Gastroesophageal sphincter (tissue), 4 donors: ENCODE data around the gene RGS7BP. TPM values are rescaled to one million over a fixed set of nuclear protein-coding genes. Genes with fewer than 3 reads are reported as not detected.

Experiments
- ATAC-seq: fragments of 150-250 bp; one replicate; pipeline ENCODE4 v1.9.1; 2016; ENCODE audit warnings: mild to moderate bottlenecking, moderate library complexity
- H3K27ac ChIP-seq, 4 donors: fragments of 200-600 bp; sonication (generic) in 3 of 4; 1 replicate in 3 of 4; 2 replicates in 1 of 4; pipeline ENCODE4 v1.5.1; 2016 to 2019
- H3K27me3 ChIP-seq: fragments of 200-600 bp; sonication (generic); one replicate; pipeline ENCODE4 v1.5.1; 2019
- H3K36me3 ChIP-seq, 2 donors: fragments of 200-600 bp; sonication (generic); one replicate each; pipeline ENCODE4 v1.5.1; 2019; ENCODE audit warnings: control low read depth in 1 of 2
- H3K4me1 ChIP-seq, 3 donors: fragments of 200-600 bp; sonication (generic); 1 replicate in 2 of 3; 2 replicates in 1 of 3; pipeline ENCODE4 v1.5.1; 2016 to 2019; ENCODE audit warnings: control low read depth in 2 of 3
- H3K4me3 ChIP-seq, 2 donors: fragments of 200-600 bp; sonication (generic); one replicate each; pipeline ENCODE4 v1.5.1; 2019; ENCODE audit warnings: mild to moderate bottlenecking in 1 of 2, moderate library complexity in 1 of 2
- H3K9me3 ChIP-seq, 3 donors: fragments of 200-600 bp; sonication (generic); one replicate each; pipeline ENCODE4 v1.5.1; 2017 to 2019; ENCODE audit warnings: control low read depth in 2 of 3
- EP300 ChIP-seq: sonication (generic); formaldehyde crosslinking; IDR thresholded peaks from one replicate; pipeline ENCODE4 v1.6.1; 2017; ENCODE audit warnings: antibody characterized with exemption, mild to moderate bottlenecking
- POLR2A ChIP-seq, 2 donors: fragments of 450-650 bp; IDR thresholded peaks; one replicate each; pipeline ENCODE4 v1.6.1; 2017; ENCODE audit warnings: antibody characterized with exemption in 2 of 2, mild to moderate bottlenecking in 2 of 2, moderate library complexity in 1 of 2
- POLR2AphosphoS5 ChIP-seq: sonication (generic); formaldehyde crosslinking; IDR thresholded peaks from one replicate; pipeline ENCODE4 v1.6.1; 2017; ENCODE audit warnings: antibody characterized with exemption
- WGBS, 2 donors: methylation state at CpG; one replicate each; pipeline ENCODE4 v1.1.5; 2018; ENCODE audit warnings: low coverage in 1 of 2; 5-methylcytosine and 5-hydroxymethylcytosine counted together
- total RNA-seq, 4 donors: library from RNA; depleted of rRNA; stranded (reverse); fragments of >200 nt; gene quantifications; one replicate each; pipeline ENCODE4 v1.1.0, GENCODE V29; 2016
- TF ChIP-seq, protein P1 (sequence below), 4 experiments: fragments of 200-600 bp in 2 of 4; fragments of 450-650 bp in 2 of 4; sonication (generic) in 1 of 4; IDR thresholded peaks; one replicate each; pipeline ENCODE4 v1.5.1; 2017 to 2019; ENCODE audit warnings: antibody characterized with exemption in 4 of 4, mild to moderate bottlenecking in 2 of 4, moderate library complexity in 2 of 4

Gene RGS7BP
- total RNA-seq, 4 donors from 2014 or later, result 1.5 to 4.4 (median 3.7) TPM

DNA sequence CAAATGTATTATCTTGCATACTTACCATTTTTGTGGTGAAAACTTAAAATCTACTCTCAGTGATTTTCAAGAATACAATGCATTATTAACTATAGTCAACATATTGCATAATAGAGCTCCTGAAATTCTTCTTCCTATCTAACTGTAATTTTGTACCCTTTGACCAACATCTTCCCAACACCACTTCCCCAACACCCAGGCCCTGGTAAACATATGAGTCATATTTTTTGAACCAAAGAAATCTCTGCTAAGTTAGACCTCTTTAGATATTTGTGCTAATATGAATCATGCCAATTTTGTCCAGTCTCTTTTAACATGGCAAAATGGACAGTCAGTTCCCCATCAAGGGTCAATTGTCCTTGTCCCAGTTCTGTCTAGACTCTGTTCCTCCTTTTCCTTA lies 18.5 kb upstream of the RGS7BP start:
- peaks cover 0 to 16% (median 0%) of the 10 kb centered on the region in 3 donors for H3K9me3 ChIP-seq
- TF ChIP-seq POLR2AphosphoS5, result no peak
- TF ChIP-seq EP300, result no peak
- TF ChIP-seq, protein P1, sequence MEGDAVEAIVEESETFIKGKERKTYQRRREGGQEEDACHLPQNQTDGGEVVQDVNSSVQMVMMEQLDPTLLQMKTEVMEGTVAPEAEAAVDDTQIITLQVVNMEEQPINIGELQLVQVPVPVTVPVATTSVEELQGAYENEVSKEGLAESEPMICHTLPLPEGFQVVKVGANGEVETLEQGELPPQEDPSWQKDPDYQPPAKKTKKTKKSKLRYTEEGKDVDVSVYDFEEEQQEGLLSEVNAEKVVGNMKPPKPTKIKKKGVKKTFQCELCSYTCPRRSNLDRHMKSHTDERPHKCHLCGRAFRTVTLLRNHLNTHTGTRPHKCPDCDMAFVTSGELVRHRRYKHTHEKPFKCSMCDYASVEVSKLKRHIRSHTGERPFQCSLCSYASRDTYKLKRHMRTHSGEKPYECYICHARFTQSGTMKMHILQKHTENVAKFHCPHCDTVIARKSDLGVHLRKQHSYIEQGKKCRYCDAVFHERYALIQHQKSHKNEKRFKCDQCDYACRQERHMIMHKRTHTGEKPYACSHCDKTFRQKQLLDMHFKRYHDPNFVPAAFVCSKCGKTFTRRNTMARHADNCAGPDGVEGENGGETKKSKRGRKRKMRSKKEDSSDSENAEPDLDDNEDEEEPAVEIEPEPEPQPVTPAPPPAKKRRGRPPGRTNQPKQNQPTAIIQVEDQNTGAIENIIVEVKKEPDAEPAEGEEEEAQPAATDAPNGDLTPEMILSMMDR (IDR thresholded peaks at IDR 0.05), result no peak
- TF ChIP-seq POLR2A (IDR thresholded peaks at IDR 0.05), result no peak
- H3K4me3 ChIP-seq, result no peak overlapping the region
- no peak overlapping the region for H3K27ac ChIP-seq
- no peaks in the 10 kb centered on the region for H3K36me3 ChIP-seq
- no peaks in the 10 kb centered on the region for H3K4me1 ChIP-seq
- H3K27me3 ChIP-seq, result no peaks in the 10 kb centered on the region
- ATAC-seq, result no peak

DNA sequence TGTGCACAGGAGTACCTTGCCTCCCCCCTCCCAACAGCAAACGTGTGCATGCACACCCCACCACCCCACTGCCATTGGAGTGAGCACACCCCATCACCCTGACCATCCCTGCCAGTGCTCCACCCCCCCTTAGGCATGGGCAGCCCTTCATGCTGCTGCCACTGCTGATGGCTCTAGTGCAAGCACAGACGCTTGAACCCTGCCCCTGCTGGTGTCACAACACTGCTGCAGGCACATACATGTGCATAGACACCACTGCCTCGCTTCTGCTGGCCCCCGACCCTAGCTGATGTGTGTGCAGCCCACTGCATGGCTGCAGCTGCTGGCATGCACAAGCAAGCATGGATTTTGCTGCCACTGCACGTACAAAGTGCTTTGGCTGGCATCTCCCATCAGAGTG lies 16.0 kb upstream of the RGS7BP start:
- ATAC-seq, result no peak

DNA sequence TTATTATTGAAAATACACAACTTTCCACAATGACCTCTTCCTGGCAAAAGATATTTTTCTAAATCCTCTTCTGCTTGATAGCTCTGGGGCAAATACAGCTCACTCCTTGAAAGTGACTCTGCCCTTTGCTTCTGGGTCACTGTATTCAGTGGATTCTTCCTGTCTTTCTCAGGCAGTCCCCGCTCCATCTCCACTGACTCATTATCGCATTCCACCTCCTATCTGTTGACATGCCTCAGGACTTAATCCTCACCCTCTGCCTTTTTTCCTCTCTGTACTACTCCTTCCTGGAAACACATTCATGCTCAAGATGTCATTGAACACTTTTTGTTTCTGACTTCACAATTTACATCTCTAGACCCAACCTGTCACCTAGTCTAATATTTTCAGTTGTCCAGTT lies 8.4 kb upstream of the RGS7BP start:
- Histone ChIP-seq H3K9me3 (no peaks in the 10 kb centered on the region), H3K36me3 (no peaks in the 10 kb centered on the region), H3K4me3 (no peak overlapping the region), H3K27ac (no peak overlapping the region), H3K27me3 (no peaks in the 10 kb centered on the region), H3K4me1 (peaks cover 0 to 5% (median 0%) of the 10 kb centered on the region in 3 donors)
- 33 to 65% methylated on average over 2 of the region's 2 CpGs for WGBS, 2 donors
- TF ChIP-seq POLR2A (IDR thresholded peaks at IDR 0.05), result no peak
- TF ChIP-seq, protein P1 (IDR thresholded peaks at IDR 0.05), result no peak
- TF ChIP-seq POLR2AphosphoS5, result no peak
- TF ChIP-seq EP300, result no peak
- no peak for ATAC-seq

More for the DNA sequence above, 16.0 kb upstream of the RGS7BP start:
- peaks cover 0 to 5% (median 0%) of the 10 kb centered on the region in 3 donors for H3K9me3 ChIP-seq
- H3K27me3 ChIP-seq, result no peaks in the 10 kb centered on the region
- no peak overlapping the region for H3K4me3 ChIP-seq
- 39% methylated on average over 4 of the region's 5 CpGs; no CpG with 5 or more reads in 1 of the 2 donors for WGBS, 2 donors
- H3K4me1 ChIP-seq, result no peaks in the 10 kb centered on the region
- TF ChIP-seq EP300, result no peak
- H3K36me3 ChIP-seq, result no peaks in the 10 kb centered on the region
- no peak overlapping the region for H3K27ac ChIP-seq

DNA sequence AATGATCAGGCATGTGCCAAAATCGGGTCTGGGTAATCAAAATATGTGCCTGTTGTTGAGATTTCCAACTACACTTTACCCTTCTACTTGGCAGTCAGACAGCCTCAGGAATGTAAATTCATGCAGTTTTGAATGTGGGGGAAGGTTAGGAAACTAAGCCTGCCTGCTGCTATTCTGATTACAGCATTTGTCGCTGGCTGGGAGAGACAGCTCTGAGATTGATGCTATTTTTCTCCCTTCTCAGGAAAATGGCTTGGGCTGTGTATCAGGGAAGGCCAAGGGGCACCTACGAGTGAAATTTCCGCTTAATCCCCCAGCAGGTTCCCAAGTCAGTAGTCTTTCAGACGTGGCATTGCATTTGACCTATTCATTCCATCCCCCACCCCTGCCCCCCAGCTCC lies 3.6 kb upstream of the RGS7BP start:
- Histone ChIP-seq H3K36me3 (no peaks in the 10 kb centered on the region), H3K27ac (no peak overlapping the region), H3K4me3 (no peak overlapping the region), H3K9me3 (no peaks in the 10 kb centered on the region), H3K27me3 (peaks cover 14% of the 10 kb centered on the region), H3K4me1 (peaks cover 0 to 29% (median 5%) of the 10 kb centered on the region in 3 donors)
- 3 to 11% methylated on average over 4 to 5 of the region's 5 CpGs for WGBS, 2 donors
- no peak for ATAC-seq
- TF ChIP-seq POLR2A (IDR thresholded peaks at IDR 0.05), result no peak
- TF ChIP-seq, protein P1 (IDR thresholded peaks at IDR 0.05), result no peak
- TF ChIP-seq POLR2AphosphoS5, result no peak
- TF ChIP-seq EP300, result no peak

DNA sequence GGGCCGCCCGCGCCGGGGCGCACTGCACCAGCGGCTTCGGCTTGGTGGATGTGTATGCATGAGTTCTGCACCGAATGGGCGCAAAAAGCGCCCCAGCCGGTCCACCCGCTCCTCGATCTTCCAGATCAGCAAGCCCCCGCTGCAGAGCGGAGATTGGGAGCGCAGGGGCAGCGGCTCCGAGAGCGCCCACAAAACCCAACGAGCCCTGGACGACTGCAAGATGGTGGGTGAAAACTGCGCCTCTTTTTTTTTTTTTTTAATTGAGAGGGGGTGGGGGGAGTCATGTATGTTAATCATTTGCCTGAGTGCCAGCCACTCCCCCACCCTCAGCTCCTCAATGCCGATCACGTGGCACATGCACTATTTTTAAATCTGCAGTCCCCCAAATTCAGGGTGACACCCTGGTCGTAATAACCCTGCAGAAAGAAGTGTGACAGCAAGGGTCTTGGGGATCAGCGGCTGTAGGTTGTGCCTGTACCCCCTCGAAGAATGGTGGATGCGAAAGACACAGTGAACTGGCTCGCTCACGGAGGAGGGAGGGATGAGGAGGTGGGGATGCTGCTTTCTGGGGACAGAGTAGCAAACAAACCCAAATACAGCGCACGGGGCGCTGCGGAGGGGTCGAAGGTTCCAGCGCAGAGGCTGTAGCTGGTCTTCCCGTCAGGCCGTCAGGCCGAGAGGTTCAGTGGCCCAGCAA lies 900 bp downstream of the RGS7BP start:
- 0 to 3% methylated on average over 2 to 7 of the region's 39 CpGs for WGBS, 2 donors
- no peak for TF ChIP-seq EP300
- TF ChIP-seq, protein P1 (IDR thresholded peaks at IDR 0.05), result no peak
- H3K4me1 ChIP-seq, result peaks cover 0 to 34% (median 5%) of the 10 kb centered on the region in 3 donors
- no peak for ATAC-seq
- H3K27me3 ChIP-seq, result peaks cover 15% of the 10 kb centered on the region
- H3K9me3 ChIP-seq, result no peaks in the 10 kb centered on the region
- no peaks in the 10 kb centered on the region for H3K36me3 ChIP-seq
- H3K27ac ChIP-seq, result peak overlapping the region in 2 of 4 donors; percentile 53 to 64
- H3K4me3 ChIP-seq, result peak overlapping the region; percentile 13 to 59
